NT2/D1 (cell line): ENCODE data around the gene ANXA9.

Experiments
- SUZ12 ChIP-seq: IDR thresholded peaks from 2 replicates; pipeline ENCODE4 v1.6.1; 2011; ENCODE audit not compliant: insufficient read length, insufficient read depth; ENCODE audit errors: extremely low read depth
- ZNF274 ChIP-seq: IDR thresholded peaks from 2 replicates; pipeline ENCODE4 v1.6.1; 2011; ENCODE audit warnings: mild to moderate bottlenecking, low read depth, low read length

DNA sequence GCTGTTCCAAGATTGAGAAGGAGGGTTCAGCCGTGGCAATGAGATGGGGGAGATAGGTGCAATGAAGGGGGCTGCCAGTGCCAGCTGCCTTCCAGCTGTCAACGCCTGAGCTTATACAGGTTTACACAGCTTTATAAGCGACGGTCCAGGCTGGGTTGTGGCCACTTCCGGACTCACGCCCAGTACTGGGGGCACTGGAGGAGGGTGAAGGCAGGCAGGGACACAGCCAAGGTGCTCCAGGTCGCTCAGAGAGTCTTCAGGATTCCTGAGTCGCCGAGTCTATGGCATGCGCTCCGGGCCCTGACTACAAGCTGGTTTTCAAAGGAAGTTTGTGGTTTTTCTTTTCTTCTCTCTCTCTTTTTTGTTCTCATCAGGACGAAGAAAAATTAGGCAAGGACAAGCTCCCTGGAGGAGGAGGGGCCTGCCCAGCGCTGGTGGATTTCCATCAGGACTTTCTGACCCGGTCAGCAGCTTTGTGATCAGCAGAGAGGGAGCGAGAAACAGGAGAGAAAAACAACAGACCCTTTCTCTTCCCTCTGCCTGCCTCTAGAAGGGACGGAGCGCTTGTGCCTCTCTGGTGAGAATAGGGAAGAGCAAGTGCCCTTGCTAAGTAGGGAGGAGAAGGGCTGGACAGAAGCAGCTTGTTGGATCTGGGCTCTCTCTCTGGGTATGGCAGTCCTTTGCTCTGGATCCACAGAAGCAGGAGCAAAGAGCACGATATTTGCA lies 24.4 kb downstream of the ANXA9 start, which contains the start of gene MINDY1:
- TF ChIP-seq SUZ12 (no peak), ZNF274 (no peak)
